Measurements from ENCODE around the gene ZBTB7C. TPM values are rescaled to one million over a fixed set of nuclear protein-coding genes. Genes with fewer than 3 reads are reported as not detected.

Gene ZBTB7C
- total RNA-seq, 2 experiments from 2014 or later = 0.09 TPM; not detected in 1

- peaks cover 30% of the 10 kb centered on the region for H3K27me3 Mint-ChIP-seq
- H3K36me3 Mint-ChIP-seq = no peaks in the 10 kb centered on the region
- H3K9me3 Mint-ChIP-seq (ENCODE audit: low read depth) = no peaks in the 10 kb centered on the region
- H3K4me3 Mint-ChIP-seq = no peak overlapping the region
- no peak overlapping the region for H3K27ac Mint-ChIP-seq
- no peaks in the 10 kb centered on the region for H3K4me1 Mint-ChIP-seq
- no peak for DNase-seq
- no peak for ATAC-seq
- CTCF ChIA-PET = no interaction called here
These were observed 359.4 kb downstream of the ZBTB7C start for GRCh38 chr18:48049757-48050156.

- CTCF ChIA-PET = interaction anchor here (0.8 to 1.4 kb wide), 3 partner anchors 9 to 396 kb away, joined by 3 to 5 read pairs (median 3); no protein-coding TSS in a partner anchor
- DNase-seq (no peak), ATAC-seq (no peak)
- Mint-ChIP-seq H3K9me3 (ENCODE audit: low read depth) (no peaks in the 10 kb centered on the region), H3K4me3 (no peak overlapping the region), H3K27me3 (peaks cover 18% of the 10 kb centered on the region), H3K27ac (no peak overlapping the region), H3K4me1 (no peaks in the 10 kb centered on the region), H3K36me3 (no peaks in the 10 kb centered on the region)
These were observed 360.9 kb downstream of the ZBTB7C start for GRCh38 chr18:48048251-48048650.

DNA sequence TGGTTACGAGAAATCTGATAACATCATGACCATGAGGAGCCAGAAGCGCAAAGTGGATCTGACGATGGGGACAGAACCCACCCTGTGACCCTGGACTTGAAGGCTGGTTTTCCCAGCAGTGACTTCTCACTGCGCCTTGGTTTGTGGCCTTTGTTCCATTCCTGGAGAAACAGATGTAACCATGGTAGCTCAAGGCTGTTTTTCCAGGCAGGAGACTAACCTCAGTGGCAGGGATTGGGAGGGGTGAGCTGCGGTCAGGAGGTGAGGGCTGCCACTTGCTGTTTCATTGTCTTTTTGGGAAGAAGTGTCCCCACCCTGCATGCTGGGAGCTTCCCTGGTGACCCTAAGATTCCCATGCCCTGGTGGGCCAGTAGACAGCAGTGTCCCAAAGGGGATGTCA lies 362.3 kb downstream of the ZBTB7C start:
- H3K9me3 Mint-ChIP-seq (ENCODE audit: low read depth) = no peaks in the 10 kb centered on the region
- no peak overlapping the region for H3K27ac Mint-ChIP-seq
- DNase-seq (no peak), ATAC-seq (no peak)
- H3K36me3 Mint-ChIP-seq = no peaks in the 10 kb centered on the region
- H3K27me3 Mint-ChIP-seq = peaks cover 22% of the 10 kb centered on the region
- no peak overlapping the region for H3K4me3 Mint-ChIP-seq
- no peaks in the 10 kb centered on the region for H3K4me1 Mint-ChIP-seq
- CTCF ChIA-PET = no interaction called here

- ATAC-seq = no peak
- Mint-ChIP-seq H3K4me1 (no peaks in the 10 kb centered on the region), H3K27me3 (peaks cover 22% of the 10 kb centered on the region), H3K27ac (no peak overlapping the region), H3K9me3 (ENCODE audit: low read depth) (no peaks in the 10 kb centered on the region), H3K36me3 (no peaks in the 10 kb centered on the region), H3K4me3 (no peak overlapping the region)
- DNase-seq = no peak
- CTCF ChIA-PET = no interaction called here
These were observed 363.4 kb downstream of the ZBTB7C start for GRCh38 chr18:48045744-48046143.

GRCh38 chr18:48044944-48045343 lies 364.2 kb downstream of the ZBTB7C start:
- CTCF ChIA-PET = no interaction called here

DNA sequence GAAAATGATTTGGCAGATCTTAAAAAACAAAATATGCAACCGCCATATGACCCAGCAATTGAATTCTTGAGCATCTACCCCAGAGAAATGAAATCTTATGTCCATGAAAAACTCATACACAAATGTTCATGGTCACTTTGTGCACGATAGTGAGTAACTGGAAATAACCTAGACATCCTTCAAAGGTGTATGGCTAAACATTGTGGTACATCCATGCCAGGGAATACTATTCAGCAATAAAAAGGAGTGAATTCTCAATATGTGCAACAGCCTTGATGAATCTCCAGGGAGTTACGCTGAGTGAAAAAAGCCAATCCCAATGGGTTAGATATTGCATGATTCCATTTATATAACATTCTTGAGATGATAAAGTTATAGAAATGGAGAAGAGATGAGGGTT lies 366.0 kb downstream of the ZBTB7C start:
- Mint-ChIP-seq H3K4me3 (no peak overlapping the region), H3K27ac (no peak overlapping the region), H3K36me3 (no peaks in the 10 kb centered on the region), H3K9me3 (ENCODE audit: low read depth) (no peaks in the 10 kb centered on the region), H3K4me1 (no peaks in the 10 kb centered on the region), H3K27me3 (peaks cover 17% of the 10 kb centered on the region)
- no peak for DNase-seq
- ATAC-seq = no peak
- CTCF ChIA-PET = interaction anchor here (1.5 to 1.8 kb wide), 2 partner anchors 12 to 294 kb away, joined by 3 to 4 read pairs; no protein-coding TSS in a partner anchor

More at GRCh38 chr18:48044944-48045343, 364.2 kb downstream of the ZBTB7C start:
- Mint-ChIP-seq H3K36me3 (no peaks in the 10 kb centered on the region), H3K27me3 (peaks cover 22% of the 10 kb centered on the region), H3K27ac (no peak overlapping the region), H3K9me3 (ENCODE audit: low read depth) (no peaks in the 10 kb centered on the region), H3K4me1 (no peaks in the 10 kb centered on the region), H3K4me3 (no peak overlapping the region)
- ATAC-seq (no peak), DNase-seq (no peak)

DNA sequence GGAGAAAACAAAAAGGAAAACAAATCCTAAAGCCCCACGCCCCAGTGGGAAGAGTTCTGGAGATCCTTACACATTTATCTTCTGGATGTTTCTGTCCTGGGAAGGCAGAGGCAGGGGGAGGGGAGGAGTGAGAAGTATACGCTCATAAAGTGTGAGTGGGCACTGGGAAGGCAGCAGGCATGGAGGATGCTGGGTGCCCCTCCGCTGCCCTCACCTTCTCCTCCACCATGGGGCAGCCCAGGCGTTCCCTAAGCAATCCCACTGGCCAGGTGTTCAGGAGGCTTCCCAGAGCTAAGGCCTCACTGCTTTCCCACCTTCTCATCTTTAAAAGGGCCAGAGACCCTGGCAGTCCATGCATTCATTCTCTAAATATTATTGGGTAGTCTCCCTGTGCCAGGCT lies 366.8 kb downstream of the ZBTB7C start:
- ATAC-seq (no peak), DNase-seq (no peak)
- Mint-ChIP-seq H3K27ac (no peak overlapping the region), H3K9me3 (ENCODE audit: low read depth) (no peaks in the 10 kb centered on the region), H3K4me3 (no peak overlapping the region), H3K36me3 (no peaks in the 10 kb centered on the region), H3K4me1 (no peaks in the 10 kb centered on the region), H3K27me3 (peaks cover 17% of the 10 kb centered on the region)
- CTCF ChIA-PET = interaction anchor here (1.8 kb wide), 1 partner anchor 12 kb away, joined by 4 read pairs; no protein-coding TSS in a partner anchor

- no peaks in the 10 kb centered on the region for H3K9me3 Mint-ChIP-seq (ENCODE audit: low read depth)
- H3K4me3 Mint-ChIP-seq = no peak overlapping the region
- no peak overlapping the region for H3K27ac Mint-ChIP-seq
- ATAC-seq (no peak), DNase-seq (no peak)
- H3K4me1 Mint-ChIP-seq = no peaks in the 10 kb centered on the region
- peaks cover 9% of the 10 kb centered on the region for H3K27me3 Mint-ChIP-seq
- H3K36me3 Mint-ChIP-seq = no peaks in the 10 kb centered on the region
- CTCF ChIA-PET = interaction anchor here (1.2 kb wide), 2 partner anchors 268 to 404 kb away, joined by 4 read pairs; no protein-coding TSS in a partner anchor
These were observed 368.6 kb downstream of the ZBTB7C start for GRCh38 chr18:48040457-48041110.

DNA sequence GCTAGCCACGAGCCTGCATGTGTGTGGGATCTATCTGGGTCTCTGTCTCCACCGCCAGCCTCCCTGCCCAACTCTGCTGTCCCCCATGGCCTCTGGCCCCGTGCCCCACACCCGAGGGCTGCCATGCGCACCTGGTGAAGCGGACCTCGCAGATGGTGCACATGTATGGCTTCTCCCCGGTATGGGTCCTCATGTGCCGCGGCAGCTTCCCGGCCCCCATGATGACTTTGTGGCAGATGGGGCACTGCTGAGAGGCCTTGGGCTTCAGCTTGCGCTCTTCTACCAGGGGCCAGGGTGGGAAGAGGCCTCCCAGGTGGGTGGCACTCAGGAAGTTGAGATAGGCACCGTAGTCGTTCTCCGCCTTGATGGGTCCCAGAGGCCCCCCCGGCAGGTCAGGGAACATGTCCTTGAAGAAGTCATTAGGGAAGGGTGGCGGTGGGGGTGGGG lies 369.4 kb downstream of the ZBTB7C start:
- H3K4me1 Mint-ChIP-seq = no peaks in the 10 kb centered on the region

GRCh38 chr18:48038636-48039035 lies 370.5 kb downstream of the ZBTB7C start:
- ATAC-seq (no peak), DNase-seq (no peak)
- Mint-ChIP-seq H3K27me3 (peaks cover 7% of the 10 kb centered on the region), H3K4me1 (no peaks in the 10 kb centered on the region), H3K36me3 (no peaks in the 10 kb centered on the region), H3K4me3 (no peak overlapping the region), H3K27ac (no peak overlapping the region), H3K9me3 (ENCODE audit: low read depth) (no peaks in the 10 kb centered on the region)
- CTCF ChIA-PET = interaction anchor here (1.7 kb wide), 1 partner anchor 407 kb away, joined by 5 read pairs; no protein-coding TSS in a partner anchor

More for the DNA sequence above, 369.4 kb downstream of the ZBTB7C start:
- H3K27ac Mint-ChIP-seq = no peak overlapping the region
- no peak for ATAC-seq
- CTCF ChIA-PET = interaction anchor here (0.8 kb wide), 1 partner anchor 9 kb away, joined by 3 read pairs; no protein-coding TSS in a partner anchor
- no peak for DNase-seq
- no peak overlapping the region for H3K4me3 Mint-ChIP-seq
- H3K36me3 Mint-ChIP-seq = no peaks in the 10 kb centered on the region
- no peaks in the 10 kb centered on the region for H3K9me3 Mint-ChIP-seq (ENCODE audit: low read depth)
- peaks cover 7% of the 10 kb centered on the region for H3K27me3 Mint-ChIP-seq

- H3K27ac Mint-ChIP-seq = no peak overlapping the region
- no peaks in the 10 kb centered on the region for H3K4me1 Mint-ChIP-seq
- ATAC-seq = no peak
- H3K36me3 Mint-ChIP-seq = no peaks in the 10 kb centered on the region
- peaks cover 7% of the 10 kb centered on the region for H3K27me3 Mint-ChIP-seq
- DNase-seq = no peak
- H3K4me3 Mint-ChIP-seq = no peak overlapping the region
- CTCF ChIA-PET = interaction anchor here (0.9 to 1.7 kb wide), 2 partner anchors 192 to 408 kb away, joined by 3 to 5 read pairs; no protein-coding TSS in a partner anchor
- H3K9me3 Mint-ChIP-seq (ENCODE audit: low read depth) = no peaks in the 10 kb centered on the region
These were observed 371.5 kb downstream of the ZBTB7C start for GRCh38 chr18:48037481-48038271.

DNA sequence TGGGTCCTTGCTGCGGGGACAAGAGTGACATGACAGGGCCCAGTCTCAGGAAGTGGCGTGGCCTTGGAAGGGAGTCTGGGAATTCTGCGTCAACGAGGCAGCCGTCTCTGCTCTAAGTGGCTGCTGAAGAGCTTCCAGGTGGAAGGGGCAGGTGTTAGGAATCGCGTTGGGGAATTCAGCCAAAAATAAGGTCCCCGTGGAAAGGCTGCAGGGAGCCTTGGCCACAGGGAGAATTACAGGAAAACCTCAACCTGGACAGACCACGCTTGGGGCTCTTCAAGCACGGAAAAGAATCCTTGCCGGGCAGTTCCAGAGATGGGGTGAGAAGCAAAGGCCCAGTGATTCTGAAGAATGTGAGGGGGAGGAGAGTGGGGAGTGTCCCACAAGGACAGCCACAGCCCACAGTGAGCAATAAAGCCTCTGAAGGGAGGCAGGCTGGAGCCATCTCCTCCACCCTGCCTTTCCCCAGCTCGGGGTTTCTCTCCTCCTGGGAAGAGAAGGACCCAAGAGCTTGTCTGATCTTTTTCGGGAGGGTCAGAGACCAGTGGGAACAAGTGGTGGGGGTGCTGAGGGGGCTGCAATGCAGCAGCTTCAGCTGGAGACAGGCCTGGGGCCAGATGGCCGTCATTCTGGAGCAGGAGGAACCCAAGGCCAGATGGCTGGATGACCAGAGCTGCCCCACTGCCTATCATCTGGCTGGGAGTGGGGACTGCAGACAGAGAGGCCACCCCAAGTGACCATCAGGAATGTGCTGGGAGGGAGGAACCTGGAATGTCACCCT lies 372.4 kb downstream of the ZBTB7C start:
- no peaks in the 10 kb centered on the region for H3K4me1 Mint-ChIP-seq
- ATAC-seq (no peak), DNase-seq (no peak)
- no peaks in the 10 kb centered on the region for H3K36me3 Mint-ChIP-seq
- H3K4me3 Mint-ChIP-seq = no peak overlapping the region
- H3K9me3 Mint-ChIP-seq (ENCODE audit: low read depth) = no peaks in the 10 kb centered on the region
- no peak overlapping the region for H3K27ac Mint-ChIP-seq
- CTCF ChIA-PET = no interaction called here
- no peaks in the 10 kb centered on the region for H3K27me3 Mint-ChIP-seq

- Mint-ChIP-seq H3K9me3 (ENCODE audit: low read depth) (no peaks in the 10 kb centered on the region), H3K27ac (no peak overlapping the region), H3K27me3 (no peaks in the 10 kb centered on the region), H3K4me1 (no peaks in the 10 kb centered on the region), H3K36me3 (no peaks in the 10 kb centered on the region), H3K4me3 (no peak overlapping the region)
- no peak for DNase-seq
- no peak for ATAC-seq
- CTCF ChIA-PET = no interaction called here
These were observed 373.0 kb downstream of the ZBTB7C start for GRCh38 chr18:48036226-48036625.
